Measurements from ENCODE around the gene ANKRD45. TPM values are rescaled to one million over a fixed set of nuclear protein-coding genes. Genes with fewer than 3 reads are reported as not detected.

Gene ANKRD45
- total and polyA plus RNA-seq, 2 of the 13 experiments (the other 11 are each of a cell fraction or from before 2014, with no cell fraction given): not detected

DNA sequence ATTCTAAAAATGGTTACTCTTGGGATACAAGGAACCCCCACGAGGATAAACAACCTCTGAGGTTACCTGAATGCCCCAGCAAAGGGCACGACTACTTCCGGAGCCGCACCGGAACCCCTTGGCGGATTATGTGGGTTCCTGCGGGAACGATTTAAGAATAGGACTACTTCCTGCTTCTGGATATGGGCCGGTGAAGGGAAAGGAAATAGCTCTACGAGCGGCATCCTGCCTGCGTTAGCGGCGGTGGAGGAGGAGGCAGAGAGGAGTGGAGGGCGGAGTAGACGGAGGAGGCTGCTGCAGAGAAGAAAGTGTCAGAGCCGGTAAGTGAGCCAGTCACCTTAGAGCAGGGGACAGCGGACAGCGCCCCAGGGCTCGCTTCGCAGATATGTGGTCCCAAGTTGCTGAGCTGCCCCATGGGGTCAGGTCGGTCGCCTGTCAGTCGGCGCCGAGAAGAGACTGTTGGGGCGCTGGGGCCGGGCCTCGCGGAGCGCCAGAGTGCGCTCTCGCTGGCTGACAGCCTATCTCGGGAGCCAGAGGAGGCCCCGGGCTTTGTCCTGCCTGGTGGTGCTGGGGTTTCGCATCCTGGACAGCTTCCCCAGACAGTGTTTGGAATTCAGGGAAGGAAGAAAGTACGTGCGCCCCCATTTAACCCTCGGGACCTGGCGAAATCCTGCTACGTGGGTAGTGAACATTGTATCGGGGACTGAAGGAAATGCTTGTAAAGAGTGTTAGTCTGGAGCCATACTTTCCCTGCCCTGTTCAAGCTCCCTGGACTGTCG lies 45.3 kb upstream of the ANKRD45 start, which contains the start of gene KLHL20 (continued):
- TF ChIP-seq, protein P1, sequence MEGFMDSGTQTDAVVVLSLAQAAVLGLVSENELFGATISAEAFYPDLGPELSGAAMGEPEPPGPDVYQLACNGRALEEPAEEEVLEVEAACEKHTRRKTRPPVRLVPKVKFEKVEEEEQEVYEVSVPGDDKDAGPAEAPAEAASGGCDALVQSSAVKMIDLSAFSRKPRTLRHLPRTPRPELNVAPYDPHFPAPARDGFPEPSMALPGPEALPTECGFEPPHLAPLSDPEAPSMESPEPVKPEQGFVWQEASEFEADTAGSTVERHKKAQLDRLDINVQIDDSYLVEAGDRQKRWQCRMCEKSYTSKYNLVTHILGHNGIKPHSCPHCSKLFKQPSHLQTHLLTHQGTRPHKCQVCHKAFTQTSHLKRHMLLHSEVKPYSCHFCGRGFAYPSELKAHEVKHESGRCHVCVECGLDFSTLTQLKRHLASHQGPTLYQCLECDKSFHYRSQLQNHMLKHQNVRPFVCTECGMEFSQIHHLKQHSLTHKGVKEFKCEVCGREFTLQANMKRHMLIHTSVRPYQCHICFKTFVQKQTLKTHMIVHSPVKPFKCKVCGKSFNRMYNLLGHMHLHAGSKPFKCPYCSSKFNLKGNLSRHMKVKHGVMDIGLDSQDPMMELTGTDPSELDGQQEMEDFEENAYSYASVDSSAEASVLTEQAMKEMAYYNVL (CRISPR knock-in tag; IDR thresholded peaks at IDR 0.05; ENCODE audit: borderline replicate concordance): no peak; the same call in 1 of the 2 replicates
- TF ChIP-seq ZNF7 (CRISPR knock-in tag; IDR thresholded peaks at IDR 0.05) (no peak), ZSCAN12 (CRISPR knock-in tag; IDR thresholded peaks at IDR 0.05) (no peak), ZNF776 (CRISPR knock-in tag; IDR thresholded peaks at IDR 0.05) (peak; percentile 55; the same call in 1 of the 2 replicates), KDM6A (CRISPR knock-in tag; IDR thresholded peaks at IDR 0.05; ENCODE audit: low read depth) (no peak), THYN1 (CRISPR knock-in tag; IDR thresholded peaks at IDR 0.05; ENCODE audit: borderline replicate concordance, low read depth) (no peak), GATAD1 (CRISPR knock-in tag; IDR thresholded peaks at IDR 0.05) (peak; percentile 97), RAD51 (IDR thresholded peaks at IDR 0.05; ENCODE audit: borderline replicate concordance) (no peak), NFKB2 (CRISPR knock-in tag; IDR thresholded peaks at IDR 0.05; ENCODE audit: borderline replicate concordance) (peak; percentile 49; the same call in 1 of the 2 replicates), EEA1 (CRISPR knock-in tag; IDR thresholded peaks at IDR 0.05; ENCODE audit: borderline replicate concordance) (no peak), SOX13 (IDR thresholded peaks at IDR 0.05) (no peak), SOX13 (CRISPR knock-in tag; conservative IDR thresholded peaks at IDR 0.05 in 1 of 2, IDR thresholded peaks at IDR 0.05 in 1 of 2) (peak in 1 of 2 experiments; percentile 32; a peak in 2 of 4 replicates), CC2D1A (CRISPR knock-in tag; IDR thresholded peaks at IDR 0.05) (no peak), KDM5A (IDR thresholded peaks at IDR 0.05; ENCODE audit: borderline replicate concordance, low read length) (peak; percentile 97), ZNF777 (CRISPR knock-in tag; IDR thresholded peaks at IDR 0.05) (no peak), YEATS4 (CRISPR knock-in tag; IDR thresholded peaks at IDR 0.05; ENCODE audit: borderline replicate concordance) (peak; percentile 92), ZNF317 (CRISPR knock-in tag; IDR thresholded peaks at IDR 0.05) (peak; percentile 93), SKI (IDR thresholded peaks at IDR 0.05; ENCODE audit: partially characterized antibody) (peak; percentile 67), KAT8 (CRISPR knock-in tag; IDR thresholded peaks at IDR 0.05) (peak; percentile 100)
- TF ChIP-seq, protein P2, sequence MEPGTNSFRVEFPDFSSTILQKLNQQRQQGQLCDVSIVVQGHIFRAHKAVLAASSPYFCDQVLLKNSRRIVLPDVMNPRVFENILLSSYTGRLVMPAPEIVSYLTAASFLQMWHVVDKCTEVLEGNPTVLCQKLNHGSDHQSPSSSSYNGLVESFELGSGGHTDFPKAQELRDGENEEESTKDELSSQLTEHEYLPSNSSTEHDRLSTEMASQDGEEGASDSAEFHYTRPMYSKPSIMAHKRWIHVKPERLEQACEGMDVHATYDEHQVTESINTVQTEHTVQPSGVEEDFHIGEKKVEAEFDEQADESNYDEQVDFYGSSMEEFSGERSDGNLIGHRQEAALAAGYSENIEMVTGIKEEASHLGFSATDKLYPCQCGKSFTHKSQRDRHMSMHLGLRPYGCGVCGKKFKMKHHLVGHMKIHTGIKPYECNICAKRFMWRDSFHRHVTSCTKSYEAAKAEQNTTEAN (CRISPR knock-in tag; conservative IDR thresholded peaks at IDR 0.05): 0 out of 2 replicates have a peak, but pooled peaks have one; percentile 27
- TF ChIP-seq, protein P3, sequence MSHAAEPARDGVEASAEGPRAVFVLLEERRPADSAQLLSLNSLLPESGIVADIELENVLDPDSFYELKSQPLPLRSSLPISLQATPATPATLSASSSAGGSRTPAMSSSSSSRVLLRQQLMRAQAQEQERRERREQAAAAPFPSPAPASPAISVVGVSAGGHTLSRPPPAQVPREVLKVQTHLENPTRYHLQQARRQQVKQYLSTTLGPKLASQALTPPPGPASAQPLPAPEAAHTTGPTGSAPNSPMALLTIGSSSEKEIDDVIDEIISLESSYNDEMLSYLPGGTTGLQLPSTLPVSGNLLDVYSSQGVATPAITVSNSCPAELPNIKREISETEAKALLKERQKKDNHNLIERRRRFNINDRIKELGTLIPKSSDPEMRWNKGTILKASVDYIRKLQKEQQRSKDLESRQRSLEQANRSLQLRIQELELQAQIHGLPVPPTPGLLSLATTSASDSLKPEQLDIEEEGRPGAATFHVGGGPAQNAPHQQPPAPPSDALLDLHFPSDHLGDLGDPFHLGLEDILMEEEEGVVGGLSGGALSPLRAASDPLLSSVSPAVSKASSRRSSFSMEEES (CRISPR knock-in tag; IDR thresholded peaks at IDR 0.05): peak; percentile 62
- TF ChIP-seq, protein P4, sequence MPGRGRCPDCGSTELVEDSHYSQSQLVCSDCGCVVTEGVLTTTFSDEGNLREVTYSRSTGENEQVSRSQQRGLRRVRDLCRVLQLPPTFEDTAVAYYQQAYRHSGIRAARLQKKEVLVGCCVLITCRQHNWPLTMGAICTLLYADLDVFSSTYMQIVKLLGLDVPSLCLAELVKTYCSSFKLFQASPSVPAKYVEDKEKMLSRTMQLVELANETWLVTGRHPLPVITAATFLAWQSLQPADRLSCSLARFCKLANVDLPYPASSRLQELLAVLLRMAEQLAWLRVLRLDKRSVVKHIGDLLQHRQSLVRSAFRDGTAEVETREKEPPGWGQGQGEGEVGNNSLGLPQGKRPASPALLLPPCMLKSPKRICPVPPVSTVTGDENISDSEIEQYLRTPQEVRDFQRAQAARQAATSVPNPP (CRISPR knock-in tag; IDR thresholded peaks at IDR 0.05): no peak
- TF ChIP-seq, protein P5, sequence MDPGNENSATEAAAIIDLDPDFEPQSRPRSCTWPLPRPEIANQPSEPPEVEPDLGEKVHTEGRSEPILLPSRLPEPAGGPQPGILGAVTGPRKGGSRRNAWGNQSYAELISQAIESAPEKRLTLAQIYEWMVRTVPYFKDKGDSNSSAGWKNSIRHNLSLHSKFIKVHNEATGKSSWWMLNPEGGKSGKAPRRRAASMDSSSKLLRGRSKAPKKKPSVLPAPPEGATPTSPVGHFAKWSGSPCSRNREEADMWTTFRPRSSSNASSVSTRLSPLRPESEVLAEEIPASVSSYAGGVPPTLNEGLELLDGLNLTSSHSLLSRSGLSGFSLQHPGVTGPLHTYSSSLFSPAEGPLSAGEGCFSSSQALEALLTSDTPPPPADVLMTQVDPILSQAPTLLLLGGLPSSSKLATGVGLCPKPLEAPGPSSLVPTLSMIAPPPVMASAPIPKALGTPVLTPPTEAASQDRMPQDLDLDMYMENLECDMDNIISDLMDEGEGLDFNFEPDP (CRISPR knock-in tag; conservative IDR thresholded peaks at IDR 0.05): no peak
